Measurements from ENCODE around the gene ZNF460. TPM values are rescaled to one million over a fixed set of nuclear protein-coding genes. Genes with fewer than 3 reads are reported as not detected.

The ZNF460 gene
- total RNA-seq, 1 experiment from 2014 or later = 65.9 TPM

GRCh38 chr19:57239982-57240310 lies 40.3 kb upstream of the ZNF460 start:
- Mint-ChIP-seq H3K27ac (peak overlapping the region; percentile 34 to 99 (median 96); a peak in 6 of 7 replicates), H3K4me1 (peaks cover 11% of the 10 kb centered on the region in 2 experiments), H3K36me3 (ENCODE audit: insufficient read depth in 1 of 3, low read depth in 3 of 3) (peaks cover 9 to 13% (median 13%) of the 10 kb centered on the region in 3 experiments; a peak in 6 of 7 replicates), H3K9me3 (no peaks in the 10 kb centered on the region), H3K27me3 (ENCODE audit: low read depth) (peaks cover 2% of the 10 kb centered on the region; the same call in 1 of the 2 replicates), H3K4me3 (peak overlapping the region; percentile 97 to 99)
- no peaks in the 10 kb centered on the region for H3K27me3 ChIP-seq (ENCODE audit: insufficient read depth, low read length)
- no peak overlapping the region for H3K23ac ChIP-seq (ENCODE audit: insufficient read length, low read depth, low read length)
- no peak overlapping the region for H2BK5ac ChIP-seq (ENCODE audit: insufficient read length, low read length)
- H3K18ac ChIP-seq (ENCODE audit: insufficient read length, low read depth, low read length) = peak overlapping the region; percentile 85
- no peak overlapping the region for H4K5ac ChIP-seq (ENCODE audit: insufficient read length, low read depth, low read length)
- H3K4me2 ChIP-seq (ENCODE audit: insufficient read depth, insufficient read length, low read length) = peak overlapping the region; percentile 91
- no peak overlapping the region for H2BK12ac ChIP-seq (ENCODE audit: insufficient read length, low read depth, low read length)
- H3T11ph ChIP-seq (ENCODE audit: low read length) = no peak overlapping the region
- no peak overlapping the region for H2BK20ac ChIP-seq (ENCODE audit: low read depth, low read length, poor library complexity, severe bottlenecking)
- H4K8ac ChIP-seq (replicated peaks; ENCODE audit: insufficient read length, low read depth, low read length) = no peak overlapping the region
- H2AK5ac ChIP-seq (ENCODE audit: insufficient read length, low read length) = no peak overlapping the region
- no peak overlapping the region for H3K4ac ChIP-seq (ENCODE audit: low read depth, low read length)
- WGBS (ENCODE audit: extremely low coverage, insufficient read length, low lambda C conversion rate) = no CpG with 5 or more reads among the region's 12 CpGs
- H3K9me3 ChIP-seq (ENCODE audit: control insufficient read depth, low read depth, low read length) = no peaks in the 10 kb centered on the region
- no peak overlapping the region for H2BK15ac ChIP-seq (ENCODE audit: low read depth, low read length)
- peak overlapping the region; percentile 60 for H2AFZ ChIP-seq (ENCODE audit: low read length)
- no peak overlapping the region for H3K56ac ChIP-seq (ENCODE audit: insufficient read length, low read depth, low read length)
- H2BK120ac ChIP-seq (ENCODE audit: low read depth, low read length, poor library complexity, severe bottlenecking) = no peak overlapping the region
- DNase-seq = no peak
- no peaks in the 10 kb centered on the region for H4K20me1 ChIP-seq (ENCODE audit: control insufficient read depth, insufficient read depth, insufficient read length)
- no peaks in the 10 kb centered on the region for H3K4me1 ChIP-seq (ENCODE audit: insufficient read depth, low read length)
- H4K91ac ChIP-seq (ENCODE audit: insufficient read length, low read depth, low read length) = no peak overlapping the region
- TF ChIP-seq CTCF (conservative IDR thresholded peaks at IDR 0.05) = no peak
- H3K23me2 ChIP-seq (ENCODE audit: insufficient read length, low read depth, low read length, poor library complexity, severe bottlenecking) = peaks cover 7% of the 10 kb centered on the region
- H3K79me1 ChIP-seq (ENCODE audit: insufficient read depth, low read depth, low read length, poor library complexity, severe bottlenecking) = peaks cover 4% of the 10 kb centered on the region
- H3K27ac ChIP-seq (ENCODE audit: insufficient read length, low read depth, low read length) = no peak overlapping the region
- peak overlapping the region; percentile 82 for H3K14ac ChIP-seq (ENCODE audit: insufficient read depth, low read length)
- H3K9ac ChIP-seq (ENCODE audit: extremely low read depth, insufficient read length, low read length) = peak overlapping the region; percentile 82
- peaks cover 16% of the 10 kb centered on the region; the same call in 1 of the 2 replicates for H3K79me2 ChIP-seq (ENCODE audit: insufficient read depth, low read length)
